Breast epithelium (tissue), 3 donors: Measurements from ENCODE around the gene ALDH18A1.

Source experiments
- POLR2AphosphoS5 ChIP-seq, 3 donors: sonication (generic); formaldehyde crosslinking; IDR thresholded peaks; one replicate each; pipeline ENCODE4 v1.6.1; 2017; ENCODE audit warnings: antibody characterized with exemption in 3 of 3
- TF ChIP-seq, protein P1 (sequence below), 3 donors: fragments of 450-650 bp; IDR thresholded peaks; one replicate each; pipeline ENCODE4 v1.5.1; 2016 to 2017; ENCODE audit warnings: antibody characterized with exemption in 3 of 3, mild to moderate bottlenecking in 3 of 3, moderate library complexity in 3 of 3

DNA sequence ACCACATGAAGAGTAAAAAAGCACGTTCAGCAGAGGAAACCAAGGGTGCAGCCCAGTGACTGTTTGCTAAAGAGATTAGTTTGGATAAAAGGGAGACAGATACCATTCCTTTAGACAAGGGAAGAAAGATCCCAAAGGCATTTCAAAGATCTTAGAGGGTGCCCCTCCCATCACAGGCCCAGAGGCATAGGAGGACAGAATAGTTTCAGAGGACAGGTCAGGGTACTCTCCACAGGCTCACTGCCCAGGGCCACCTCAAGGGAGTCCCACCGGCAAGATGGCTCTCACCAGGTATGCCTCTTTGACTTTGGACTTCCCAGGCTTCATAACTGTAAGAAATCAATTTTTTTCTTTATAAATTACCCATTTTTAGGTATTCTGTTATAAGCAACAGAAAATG lies 41.9 kb upstream of the ALDH18A1 start:
- TF ChIP-seq, protein P1, sequence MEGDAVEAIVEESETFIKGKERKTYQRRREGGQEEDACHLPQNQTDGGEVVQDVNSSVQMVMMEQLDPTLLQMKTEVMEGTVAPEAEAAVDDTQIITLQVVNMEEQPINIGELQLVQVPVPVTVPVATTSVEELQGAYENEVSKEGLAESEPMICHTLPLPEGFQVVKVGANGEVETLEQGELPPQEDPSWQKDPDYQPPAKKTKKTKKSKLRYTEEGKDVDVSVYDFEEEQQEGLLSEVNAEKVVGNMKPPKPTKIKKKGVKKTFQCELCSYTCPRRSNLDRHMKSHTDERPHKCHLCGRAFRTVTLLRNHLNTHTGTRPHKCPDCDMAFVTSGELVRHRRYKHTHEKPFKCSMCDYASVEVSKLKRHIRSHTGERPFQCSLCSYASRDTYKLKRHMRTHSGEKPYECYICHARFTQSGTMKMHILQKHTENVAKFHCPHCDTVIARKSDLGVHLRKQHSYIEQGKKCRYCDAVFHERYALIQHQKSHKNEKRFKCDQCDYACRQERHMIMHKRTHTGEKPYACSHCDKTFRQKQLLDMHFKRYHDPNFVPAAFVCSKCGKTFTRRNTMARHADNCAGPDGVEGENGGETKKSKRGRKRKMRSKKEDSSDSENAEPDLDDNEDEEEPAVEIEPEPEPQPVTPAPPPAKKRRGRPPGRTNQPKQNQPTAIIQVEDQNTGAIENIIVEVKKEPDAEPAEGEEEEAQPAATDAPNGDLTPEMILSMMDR (IDR thresholded peaks at IDR 0.05) = no peak
- no peak for TF ChIP-seq POLR2AphosphoS5 (IDR thresholded peaks at IDR 0.05)
